ENCODE data around the gene ACR.
"Not testable (repeated sequence)": the region's sequence is repeated elsewhere in the genome, so short reads cannot be mapped to it uniquely, and the experiment has no call there.

Gene ACR

DNA sequence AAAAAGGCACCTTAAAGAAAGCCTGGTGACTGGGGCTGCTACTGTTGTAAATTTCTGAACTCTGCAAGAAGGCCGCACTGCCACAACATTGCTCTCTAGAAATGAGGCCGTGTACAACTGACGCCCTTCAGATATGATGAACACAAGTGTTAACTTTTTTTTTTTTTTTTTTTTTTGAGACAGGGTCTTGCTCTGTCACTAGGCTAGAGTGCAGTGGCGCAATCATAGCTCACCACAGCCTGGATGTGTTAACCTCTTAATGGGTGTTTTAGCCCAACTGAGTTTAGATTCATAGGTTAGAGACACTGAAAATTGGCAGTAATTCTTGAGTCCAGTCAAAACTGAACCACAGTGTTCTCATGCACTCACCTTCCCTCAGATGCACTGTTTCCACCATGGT is 42.2 kb downstream of the ACR start:
- DNase-seq (ENCODE audit: low read depth, low spot score) = not testable (repeated sequence)

DNA sequence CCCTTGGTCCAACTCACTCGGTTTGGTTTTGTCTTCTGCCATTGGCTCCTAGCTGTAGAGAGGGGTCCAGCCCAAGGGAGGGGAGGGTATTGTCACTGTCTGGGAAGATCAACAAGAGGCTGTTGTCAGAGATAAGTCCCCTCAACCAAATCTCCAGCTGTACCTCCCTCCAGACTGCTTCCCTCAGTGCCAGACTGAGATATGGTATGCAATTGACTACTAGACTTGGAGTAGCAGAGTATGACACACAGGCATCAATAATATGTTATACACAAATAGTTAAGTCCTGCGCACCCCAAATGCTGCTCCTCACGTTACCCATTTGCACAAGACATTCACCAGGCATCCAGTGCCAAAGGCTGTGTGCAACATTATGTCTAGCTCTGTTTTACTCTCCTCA is 44.2 kb downstream of the ACR start:
- DNase-seq (ENCODE audit: low read depth, low spot score) = not testable (repeated sequence)

DNA sequence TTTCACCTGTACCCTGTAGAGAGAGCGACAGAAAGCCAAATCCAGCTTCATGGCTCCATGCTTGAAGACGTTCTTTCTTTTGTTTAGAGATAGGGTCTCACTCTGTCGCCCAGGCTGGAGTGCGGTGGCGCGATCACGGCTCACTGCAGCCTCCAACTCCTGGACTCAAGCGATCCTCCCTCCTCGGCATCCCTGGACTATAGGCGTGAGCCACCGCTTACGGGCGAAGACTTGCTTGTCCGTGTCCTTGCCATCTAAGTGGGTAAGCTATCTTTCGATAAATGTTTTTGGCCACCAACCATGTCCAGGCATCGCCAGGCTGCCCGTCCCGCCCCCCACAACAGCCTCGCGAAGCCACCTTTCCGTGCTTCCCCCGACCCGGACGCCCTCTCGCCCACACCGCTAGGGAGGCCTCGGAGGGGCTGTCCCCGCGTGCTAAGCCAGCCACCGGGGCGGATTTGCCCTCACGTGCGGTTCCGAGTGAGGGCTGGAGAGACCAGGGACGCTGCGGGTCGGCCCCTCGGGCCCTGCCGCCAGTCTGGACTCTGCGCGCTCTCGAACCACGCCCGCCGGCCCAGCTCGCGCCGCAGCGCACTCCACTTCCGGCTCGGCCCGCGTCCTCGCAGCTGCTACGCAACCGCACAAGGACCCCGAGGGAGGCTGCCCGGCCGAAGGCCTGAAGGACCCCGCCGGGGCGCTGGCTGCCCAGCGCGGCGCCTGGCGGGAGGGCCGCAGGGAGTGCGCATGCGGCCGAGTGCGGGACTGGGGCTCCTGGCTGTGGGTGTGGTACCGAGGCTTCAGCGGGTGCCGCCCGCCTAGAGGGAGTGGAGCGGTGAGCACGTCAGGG is 45.3 kb downstream of the ACR start, which contains the start of gene RABL2B:
Gene RABL2B, minus strand, starts transcription at position 604 of the 847 bp plus-strand sequence. CDS start 1,342 bp downstream, outside the sequence.
- DNase-seq (ENCODE audit: low read depth, low spot score) = peak; percentile 96

DNA sequence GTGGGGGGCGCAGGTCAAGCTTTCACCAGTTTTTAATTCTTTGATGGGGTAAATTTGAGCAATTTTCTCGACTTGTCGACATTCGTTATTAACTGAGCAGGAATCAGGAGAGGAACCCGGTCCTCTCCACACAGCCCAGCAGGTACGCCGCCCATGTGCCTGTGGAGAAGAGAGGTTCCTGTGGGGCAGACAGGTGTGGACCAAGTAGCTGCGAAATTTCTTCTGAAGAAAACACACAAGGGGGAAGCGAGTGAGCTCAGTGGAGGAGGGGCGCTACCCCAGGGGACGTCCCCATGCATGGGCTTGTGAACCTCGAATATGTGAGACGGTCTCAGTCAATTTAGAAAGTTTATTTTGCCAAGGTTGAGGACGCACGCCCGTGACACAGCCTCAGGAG is 45.9 kb downstream of the ACR start:
- not testable (repeated sequence) for DNase-seq (ENCODE audit: low read depth, low spot score)

DNA sequence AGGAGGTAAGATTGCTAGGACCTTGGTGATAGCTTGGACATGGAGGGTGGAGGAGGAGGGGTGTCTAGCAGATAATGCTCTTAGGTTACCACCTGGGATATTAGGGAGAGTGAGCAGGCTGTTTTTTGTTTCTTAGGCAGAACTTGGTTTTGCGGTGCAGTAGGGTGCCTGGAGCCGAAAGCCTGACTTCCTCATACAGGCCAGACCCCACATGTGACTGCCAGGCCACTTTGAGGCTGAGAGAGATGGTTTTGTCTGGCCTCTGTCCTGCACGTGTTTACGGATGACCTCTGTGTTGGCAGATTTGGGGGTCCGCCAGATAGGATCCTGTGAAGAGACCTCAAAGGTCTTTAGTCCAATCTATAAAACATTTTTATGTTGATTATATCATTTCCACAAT is 47.3 kb downstream of the ACR start:
- DNase-seq (ENCODE audit: low read depth, low spot score) = not testable (repeated sequence)

DNA sequence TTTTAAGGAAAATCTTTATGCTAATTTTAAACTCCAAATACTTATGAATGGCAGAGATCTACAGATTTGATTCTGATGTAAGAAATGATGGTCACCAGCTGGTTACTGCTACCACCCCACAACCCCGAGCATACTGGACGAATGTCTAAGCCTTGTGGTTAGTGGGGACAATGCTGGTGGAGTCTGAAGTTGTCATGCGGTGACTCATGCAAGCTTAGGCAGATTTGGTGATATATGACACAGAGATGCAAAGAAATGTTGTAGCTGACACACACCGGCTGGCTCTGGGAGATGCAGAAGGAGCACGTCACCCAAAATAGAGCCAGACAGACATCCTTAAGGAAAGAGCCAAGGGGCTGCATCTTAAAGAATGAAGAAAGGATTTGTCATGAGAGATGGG is 48.9 kb downstream of the ACR start:
- not testable (repeated sequence) for DNase-seq (ENCODE audit: low read depth, low spot score)

All from astrocyte of the hippocampus (primary cell).